ENCODE results near the gene SLC5A9.

- TF ChIP-seq CTCF (conservative IDR thresholded peaks at IDR 0.05; ENCODE audit: low read depth in 2 of 2) (no peak), EZH2 (IDR thresholded peaks at IDR 0.05; ENCODE audit: low read depth, unreplicated experiment) (no peak), CREB1 (CRISPR knock-in tag; IDR thresholded peaks at IDR 0.05; ENCODE audit: low read depth) (no peak), POLR2AphosphoS5 (IDR thresholded peaks at IDR 0.05; ENCODE audit: low read depth) (no peak), STAT1 (IDR thresholded peaks at IDR 0.05; ENCODE audit: unreplicated experiment) (no peak)
Observed at GRCh38 chr1:48266576-48266975, 44.1 kb downstream of the SLC5A9 start.

Data from GM23338 (cell line).